HG02678 (cell line): Measurements from ENCODE around the gene CRYGN.

Experiments
- ATAC-seq: cut with Tn5 transposase; IDR thresholded peaks from one replicate; pipeline ENCODE4 v1.9.1; 2021; ENCODE audit warnings: mild to moderate bottlenecking, moderate library complexity; ENCODE audit not compliant: unreplicated experiment

Gene CRYGN

DNA sequence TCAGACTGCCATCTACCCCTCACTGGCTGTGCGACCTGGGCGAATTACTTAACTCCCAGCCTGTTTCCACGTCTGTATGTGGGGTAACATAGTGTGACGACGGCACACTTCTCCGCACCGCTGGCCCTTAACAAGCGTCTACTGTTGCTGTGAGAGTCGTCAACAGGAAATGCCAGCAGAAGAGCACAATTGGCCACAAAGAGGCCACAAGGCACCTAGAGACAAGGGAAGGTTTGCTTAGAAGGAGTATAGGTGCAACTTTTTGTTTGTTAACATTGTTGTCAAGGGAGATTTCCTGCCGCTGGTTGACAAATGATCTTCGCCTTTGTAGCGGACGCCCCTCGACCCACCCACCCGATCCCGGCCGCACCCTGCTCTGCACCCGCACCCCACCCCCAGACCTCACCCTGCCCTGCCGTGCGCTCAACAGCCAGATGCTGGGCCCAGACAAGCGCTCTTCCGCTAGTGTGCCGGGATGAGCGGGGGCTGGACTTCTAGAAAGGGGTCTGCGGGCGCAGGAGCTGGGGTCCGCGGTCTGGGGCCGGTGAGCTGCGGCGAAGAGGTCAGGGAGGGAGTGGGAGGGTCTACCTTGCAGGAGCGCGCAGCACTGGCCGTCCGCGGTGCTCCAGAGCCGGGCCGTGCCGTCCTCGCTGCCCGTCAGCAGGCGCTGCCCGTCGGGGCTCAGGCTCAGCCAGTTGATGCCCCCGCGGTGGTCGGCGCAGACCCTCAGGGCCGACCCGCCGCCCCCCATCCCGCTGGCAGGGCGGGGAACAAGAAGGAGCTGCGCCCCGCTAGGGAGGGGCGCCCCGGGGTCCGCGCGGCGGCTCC lies 30.9 kb downstream of the CRYGN start:
- ATAC-seq = no peak

- no peak for ATAC-seq
These were observed 31.5 kb downstream of the CRYGN start for GRCh38 chr7:151408498-151408838.

- ATAC-seq = no peak
These were observed 32.9 kb downstream of the CRYGN start for GRCh38 chr7:151406886-151407583.

- ATAC-seq = no peak
These were observed 33.7 kb downstream of the CRYGN start for GRCh38 chr7:151406051-151406875.

GRCh38 chr7:151405588-151405987 lies 34.4 kb downstream of the CRYGN start:
- ATAC-seq = no peak

DNA sequence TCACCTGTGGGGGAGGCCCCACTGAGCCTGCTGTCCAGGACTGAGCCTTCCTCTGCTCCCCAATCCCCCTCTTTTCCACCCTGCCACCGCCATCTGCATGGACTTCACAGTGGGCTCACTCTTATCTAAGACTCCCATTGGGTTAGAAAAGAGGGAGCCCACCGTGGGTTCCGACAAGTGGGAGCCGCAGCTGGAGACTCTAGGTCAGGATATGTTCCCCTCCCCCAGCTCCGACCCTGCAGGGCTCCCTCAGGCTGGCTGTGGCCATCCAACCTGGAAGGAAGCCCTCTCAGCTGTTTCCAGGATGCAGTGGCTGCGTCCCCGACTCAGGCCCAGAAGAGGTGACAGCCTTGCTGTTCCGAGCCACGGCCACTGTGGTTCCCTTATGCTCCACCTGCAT lies 34.9 kb downstream of the CRYGN start:
- no peak for ATAC-seq

- ATAC-seq = no peak
These were observed 35.5 kb downstream of the CRYGN start for GRCh38 chr7:151404216-151405011.

DNA sequence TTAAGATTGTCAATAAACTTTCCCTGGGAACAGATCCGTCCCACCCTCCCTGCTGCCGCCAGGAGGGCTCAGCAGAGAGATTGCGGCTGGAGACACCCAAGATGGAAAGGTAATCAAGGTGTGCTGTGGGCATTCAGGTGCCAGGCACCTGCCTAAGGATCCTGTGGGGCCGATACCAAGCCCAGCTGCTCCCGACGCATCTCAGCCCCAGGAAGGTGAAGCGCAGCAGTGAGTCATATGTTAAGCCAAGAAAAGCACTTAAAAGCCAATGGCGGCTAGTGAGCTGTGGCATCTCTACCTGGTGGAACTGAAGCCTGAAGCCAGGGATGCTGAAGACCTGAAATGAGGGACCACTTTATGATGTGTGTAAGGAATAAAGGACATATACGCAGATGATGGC lies 36.2 kb downstream of the CRYGN start:
- ATAC-seq = no peak

- no peak for ATAC-seq
These were observed 37.7 kb downstream of the CRYGN start for GRCh38 chr7:151402029-151402835.

DNA sequence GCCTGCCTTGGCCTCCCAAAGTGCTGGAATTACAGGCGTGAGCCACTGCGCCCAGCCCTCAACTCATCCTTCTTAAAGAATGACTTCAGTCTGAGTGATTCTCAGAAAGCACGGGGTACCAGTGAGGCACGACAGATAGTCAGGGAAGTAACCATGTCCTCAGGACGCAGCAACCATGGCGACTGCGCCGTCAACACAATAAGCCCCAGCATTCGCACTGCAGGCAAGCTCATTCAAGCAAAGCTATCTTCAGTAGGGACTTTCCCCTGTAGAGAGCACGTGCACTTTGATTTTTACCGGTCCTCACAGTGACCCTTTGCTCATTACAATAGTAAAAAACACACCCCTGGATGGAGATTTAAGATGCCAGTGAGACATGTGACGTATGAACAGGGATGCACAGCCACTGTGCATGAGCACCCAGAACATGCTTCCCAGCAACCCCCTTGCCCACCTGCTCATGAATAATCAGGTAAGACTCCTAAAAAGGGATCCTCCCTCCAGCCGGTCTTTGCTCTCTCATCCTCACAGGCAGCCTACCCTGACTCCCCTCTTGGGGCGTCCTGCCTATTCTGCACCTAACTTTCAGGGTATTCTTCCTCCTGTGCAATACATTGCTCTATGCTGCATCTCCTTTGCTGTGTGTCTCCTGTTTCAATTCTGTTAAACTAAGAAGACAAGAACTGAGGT lies 39.2 kb downstream of the CRYGN start:
- peak; percentile 77 for ATAC-seq

- ATAC-seq = no peak
These were observed 40.0 kb downstream of the CRYGN start for GRCh38 chr7:151399906-151400305.

GRCh38 chr7:151399305-151399601 lies 40.7 kb downstream of the CRYGN start:
- ATAC-seq = no peak

GRCh38 chr7:151398446-151399304 lies 41.3 kb downstream of the CRYGN start:
- no peak for ATAC-seq

DNA sequence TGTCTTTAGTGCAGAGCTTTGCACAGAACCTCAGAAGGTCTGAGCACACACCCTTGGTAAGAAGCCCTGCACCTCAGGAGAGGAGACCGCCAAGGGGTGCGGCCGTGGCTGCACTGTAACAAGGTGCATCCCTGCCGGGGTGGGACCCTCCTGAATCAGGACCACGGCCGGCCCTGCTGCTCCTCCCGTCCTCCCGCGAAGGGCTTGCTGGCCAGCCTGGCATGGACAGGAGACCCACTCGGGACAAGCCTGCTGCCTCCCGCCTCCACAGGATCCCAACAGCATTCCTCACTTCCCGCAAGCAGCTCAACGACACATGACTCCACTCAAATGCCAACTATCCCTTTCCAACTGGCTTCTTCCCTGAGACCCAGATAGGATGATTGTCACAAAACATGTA lies 42.9 kb downstream of the CRYGN start:
- no peak for ATAC-seq

- no peak for ATAC-seq
These were observed 43.5 kb downstream of the CRYGN start for GRCh38 chr7:151396328-151396970.

DNA sequence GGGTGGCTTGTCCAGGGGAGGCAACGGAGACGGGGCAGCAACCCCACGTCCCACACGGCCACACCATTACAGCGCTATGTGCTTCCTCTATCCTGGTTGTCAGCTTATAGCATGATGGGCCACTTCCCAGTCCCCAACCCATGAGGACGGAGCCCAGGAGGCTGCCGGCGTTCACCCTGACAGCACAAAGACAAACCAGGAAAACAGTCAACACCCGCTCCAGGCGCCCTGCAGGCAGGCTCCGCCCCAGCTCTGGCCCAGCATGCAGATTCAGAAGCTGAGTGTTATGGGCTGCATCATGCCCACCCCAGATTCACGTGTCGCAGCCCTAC lies 44.9 kb downstream of the CRYGN start:
- no peak for ATAC-seq

DNA sequence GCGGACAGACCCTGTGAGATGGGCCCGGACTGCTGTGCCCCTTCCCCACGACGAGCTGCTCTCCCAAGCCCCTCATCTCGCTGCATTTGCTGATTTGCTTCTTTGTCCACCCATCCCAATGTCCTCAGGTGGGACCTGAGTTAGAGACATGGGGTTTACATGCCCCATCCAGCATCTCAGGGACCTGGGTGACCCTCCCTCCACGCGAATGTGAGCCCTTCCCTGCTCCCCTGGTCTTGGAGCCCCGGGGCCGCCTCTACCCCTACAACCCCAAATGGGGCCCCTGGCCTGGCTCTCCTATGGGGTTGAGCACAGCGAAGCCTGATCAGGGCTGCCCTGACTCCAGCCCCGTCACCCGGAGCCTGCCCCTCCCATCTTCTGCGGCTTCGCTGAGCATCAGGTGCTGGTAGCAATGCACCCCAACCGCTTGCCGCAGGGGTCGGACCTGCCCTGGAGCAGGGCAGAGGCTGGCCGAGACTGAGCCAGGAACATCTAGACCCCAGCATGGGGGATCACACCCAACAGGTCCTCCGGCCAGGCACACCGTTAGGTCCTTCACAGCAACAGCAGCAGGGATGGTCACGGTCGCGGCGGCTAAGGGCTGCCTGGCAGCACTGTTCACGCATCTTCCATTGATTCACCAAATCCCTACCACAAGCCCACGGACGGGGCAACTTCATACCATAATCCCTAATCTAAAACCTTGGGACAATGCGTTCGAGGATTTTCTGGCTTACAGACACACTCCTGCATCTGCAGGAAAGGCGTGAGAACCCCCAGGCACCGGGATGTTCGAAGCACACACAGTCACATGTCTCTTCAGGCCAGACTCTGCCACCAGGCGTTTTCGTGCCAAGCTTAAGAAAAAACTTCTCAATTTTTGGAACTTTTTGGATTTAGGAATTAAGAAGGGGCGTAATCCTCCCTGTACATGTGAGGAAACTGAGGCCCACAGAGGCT lies 45.6 kb downstream of the CRYGN start:
- ATAC-seq = no peak
